SK-N-SH (cell line): ENCODE results near the gene AGBL3. TPM values are rescaled to one million over a fixed set of nuclear protein-coding genes. Genes with fewer than 3 reads are reported as not detected.

Source experiments
- CTCF ChIA-PET: fragments of 300-600, 350-600 bp; formaldehyde crosslinking; extraction: SDS; loops from one replicate; lab custom pipeline; 2021; lab: Yijun Ruan, JAX
- POLR2A ChIA-PET: fragments of 350-600 bp; sonication (Branson Sonifier 250); formaldehyde crosslinking; extraction: SDS; loops from one replicate; lab custom pipeline; 2020; ENCODE audit warnings: antibody characterized with exemption, inconsistent platforms; lab: Yijun Ruan, JAX
- DNase-seq: peaks from one replicate; pipeline ENCODE4 v3.0.0; 2012
- H2AFZ ChIP-seq: fragments of 200-600 bp; sonication (generic); 2 replicates; pipeline ENCODE4 v1.8.1; 2016; ENCODE audit warnings: antibody characterized with exemption, mild to moderate bottlenecking, low read depth
- H3F3A ChIP-seq: fragments of 200-600 bp; sonication (generic); replicated peaks from 2 replicates; pipeline ENCODE3; 2016; ENCODE audit warnings: antibody characterized with exemption, mild to moderate bottlenecking; ENCODE audit not compliant: insufficient read depth
- H3K27ac ChIP-seq, 2 experiments: fragments of 200-500 bp in 1 of 2; fragments of 200-600 bp in 1 of 2; sonication (Bioruptor generic) in 1 of 2; sonication (generic), shearing (Covaris generic) in 1 of 2; 2 replicates each; pipeline versions ENCODE4 v1.5.1 to v1.6.1; 2014 to 2016; ENCODE audit warnings: low read depth in 2 of 2, inconsistent platforms in 1 of 2, low read length in 1 of 2, mild to moderate bottlenecking in 1 of 2, mixed read lengths in 1 of 2
- H3K27me3 ChIP-seq: fragments of 200-600 bp; sonication (generic), shearing (Covaris generic); 2 replicates; pipeline ENCODE4 v1.6.1; 2016; ENCODE audit warnings: mixed run types; ENCODE audit not compliant: insufficient read depth
- H3K36me3 ChIP-seq, 2 experiments: fragments of 200-500 bp in 1 of 2; fragments of 200-600 bp in 1 of 2; sonication (Bioruptor generic) in 1 of 2; sonication (generic) in 1 of 2; replicated peaks in 1 of 2; 2 replicates each; pipeline versions ENCODE3 to v1.5.1; 2014 to 2016; ENCODE audit warnings: low read length in 1 of 2, mild to moderate bottlenecking in 1 of 2; ENCODE audit not compliant: insufficient read depth in 2 of 2, control insufficient read depth in 1 of 2
- H3K4me1 ChIP-seq, 2 experiments: fragments of 200-500 bp in 1 of 2; fragments of 200-600 bp in 1 of 2; sonication (Bioruptor generic) in 1 of 2; sonication (generic), shearing (Covaris generic) in 1 of 2; 2 replicates each; pipeline versions ENCODE4 v1.5.1 to v1.6.1; 2014 to 2016; ENCODE audit warnings: low read depth in 1 of 2, low read length in 1 of 2, mixed run types in 1 of 2; ENCODE audit not compliant: insufficient read depth in 2 of 2, control insufficient read depth in 1 of 2
- H3K4me2 ChIP-seq: fragments of 200-600 bp; sonication (generic), shearing (Covaris generic); 2 replicates; pipeline ENCODE4 v1.6.1; 2017; ENCODE audit warnings: mixed run types
- H3K4me3 ChIP-seq, 2 experiments: fragments of 200-500 bp in 1 of 2; fragments of 200-600 bp in 1 of 2; sonication (Bioruptor generic) in 1 of 2; sonication (generic), shearing (Covaris generic) in 1 of 2; 2 replicates each; pipeline versions ENCODE4 v1.5.1 to v1.8.1; 2014 to 2016; ENCODE audit warnings: low read depth in 2 of 2, inconsistent platforms in 1 of 2, low read length in 1 of 2, mild to moderate bottlenecking in 1 of 2, mixed read lengths in 1 of 2, moderate library complexity in 1 of 2
- H3K79me2 ChIP-seq: fragments of 200-600 bp; sonication (generic); 2 replicates; pipeline ENCODE4 v1.8.1; 2017; ENCODE audit warnings: mild to moderate bottlenecking; ENCODE audit not compliant: insufficient read depth
- H3K9ac ChIP-seq: fragments of 200-600 bp; sonication (generic); 2 replicates; pipeline ENCODE4 v1.6.1; 2017; ENCODE audit warnings: mixed run types
- H3K9me2 ChIP-seq: fragments of 200-600 bp; sonication (generic); 2 replicates; pipeline ENCODE4 v1.6.1; 2017; ENCODE audit warnings: mixed run types
- H3K9me3 ChIP-seq: fragments of 200-600 bp; sonication (generic); 2 replicates; pipeline ENCODE4 v1.6.1; 2017; ENCODE audit warnings: mixed run types, mild to moderate bottlenecking, moderate library complexity
- H4K20me1 ChIP-seq: fragments of 200-600 bp; sonication (generic); 2 replicates; pipeline ENCODE4 v1.6.1; 2017; ENCODE audit warnings: mild to moderate bottlenecking, mixed run types; ENCODE audit not compliant: insufficient read depth
- EZH2phosphoT487 ChIP-seq: fragments of 200-600 bp; sonication (generic); IDR thresholded peaks from 2 replicates; pipeline ENCODE4 v1.6.1; 2017; ENCODE audit warnings: low read depth, mixed run types, mild to moderate bottlenecking, antibody characterized with exemption, moderate library complexity, borderline replicate concordance
- FOSL2 ChIP-seq: IDR thresholded peaks from 2 replicates; pipeline ENCODE4 v1.4.0; 2012; ENCODE audit warnings: low read depth, mild to moderate bottlenecking, moderate library complexity, borderline replicate concordance
- FOXJ3 ChIP-seq: sonication (generic); formaldehyde crosslinking; IDR thresholded peaks from 2 replicates; pipeline ENCODE4 v1.5.1; 2020; ENCODE audit warnings: mild to moderate bottlenecking, missing genetic modification reagents
- FOXM1 ChIP-seq: IDR thresholded peaks from 2 replicates; pipeline ENCODE4 v1.4.0; 2012; ENCODE audit warnings: low read depth, mild to moderate bottlenecking
- JUND ChIP-seq: IDR thresholded peaks from 2 replicates; pipeline ENCODE4 v1.4.0; 2012
- NRF1 ChIP-seq: IDR thresholded peaks from 2 replicates; pipeline ENCODE4 v1.6.1; 2012; ENCODE audit warnings: low read depth, mild to moderate bottlenecking, low read length
- RAD21 ChIP-seq: IDR thresholded peaks from 2 replicates; pipeline ENCODE4 v1.6.1; 2012; ENCODE audit warnings: mild to moderate bottlenecking, low read length
- RCOR1 ChIP-seq: fragments of 150-350 bp; IDR thresholded peaks from 2 replicates; pipeline ENCODE4 v1.6.1; 2017; ENCODE audit warnings: antibody characterized with exemption, low read length
- RFX5 ChIP-seq: IDR thresholded peaks from 2 replicates; pipeline ENCODE4 v1.6.1; 2012; ENCODE audit warnings: mild to moderate bottlenecking, improper control_type of control experiment, low read length
- SIN3A ChIP-seq: IDR thresholded peaks from 2 replicates; pipeline ENCODE4 v1.6.1; 2012; ENCODE audit warnings: low read depth, mild to moderate bottlenecking, low read length, moderate library complexity, borderline replicate concordance
- TEAD4 ChIP-seq: IDR thresholded peaks from 2 replicates; pipeline ENCODE4 v1.4.0; 2012; ENCODE audit warnings: mild to moderate bottlenecking, borderline replicate concordance; ENCODE audit not compliant: insufficient read depth
- YY1 ChIP-seq: IDR thresholded peaks from 2 replicates; pipeline ENCODE4 v1.4.0; 2012; ENCODE audit warnings: low read depth, mild to moderate bottlenecking
- WGBS: methylation state at CpG from one replicate; pipeline ENCODE4 v1.1.6; 2017; ENCODE audit warnings: low lambda C conversion rate; 5-methylcytosine and 5-hydroxymethylcytosine counted together
- polyA plus RNA-seq, 3 experiments: library from polyadenylated mRNA; depleted of rRNA; stranded (reverse); fragments of >200 nt; gene quantifications; 2 replicates each; pipeline ENCODE4 v1.2.3, GENCODE V29; 2012
- TF ChIP-seq, protein P1 (sequence below): IDR thresholded peaks from 2 replicates; pipeline ENCODE4; 2012
- TF ChIP-seq, protein P2 (sequence below): fragments of 200-600 bp; sonication (generic); IDR thresholded peaks from 2 replicates; pipeline ENCODE4 v1.6.1; 2017; ENCODE audit warnings: antibody characterized with exemption, mild to moderate bottlenecking, moderate library complexity
- TF ChIP-seq, protein P3 (sequence below): IDR thresholded peaks from 2 replicates; pipeline ENCODE4 v1.4.0; 2012; ENCODE audit warnings: low read depth, borderline replicate concordance
- TF ChIP-seq, protein P4 (sequence below): fragments of 150-350 bp; IDR thresholded peaks from 2 replicates; pipeline ENCODE4 v1.6.1; 2016; ENCODE audit warnings: mild to moderate bottlenecking, low read depth, low read length
- TF ChIP-seq, protein P5 (sequence below): IDR thresholded peaks from 2 replicates; pipeline ENCODE4 v1.4.0; 2012; ENCODE audit warnings: low read depth

AGBL3 gene
- polyA plus RNA-seq, 1 of the 3 experiments (the other 2 are of a cell fraction), result 0.35 TPM

DNA sequence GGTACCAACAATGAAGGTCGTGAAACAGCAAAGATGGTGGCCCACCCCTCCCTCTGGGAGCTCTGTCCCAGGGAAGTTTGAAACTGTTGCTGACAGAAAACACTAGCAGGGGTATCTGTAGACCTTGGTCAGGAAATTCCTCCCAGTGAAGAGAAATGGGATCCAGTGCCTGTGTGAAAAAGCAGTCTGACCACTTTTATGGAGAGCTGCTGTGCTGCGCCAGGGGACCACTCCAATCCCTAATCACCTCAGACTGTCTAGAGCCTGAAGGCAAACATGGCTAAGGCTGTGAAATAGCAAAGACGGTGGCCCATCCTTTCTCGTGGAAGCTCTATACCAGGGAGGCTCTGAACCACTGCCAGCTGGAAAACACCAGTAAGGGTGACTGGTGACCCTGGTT lies 123.3 kb downstream of the AGBL3 start:
- ChIA-PET POLR2A (no interaction called here), CTCF (no interaction called here)
- Histone ChIP-seq H3F3A (no peaks in the 10 kb centered on the region), H2AFZ (no peak overlapping the region), H3K4me3 (no peak overlapping the region), H3K79me2 (no peaks in the 10 kb centered on the region), H3K27me3 (no peaks in the 10 kb centered on the region), H3K9me2 (no peaks in the 10 kb centered on the region), H3K9me3 (no peaks in the 10 kb centered on the region), H3K9ac (no peak overlapping the region), H3K36me3 (no peaks in the 10 kb centered on the region), H4K20me1 (no peaks in the 10 kb centered on the region), H3K27ac (no peak overlapping the region), H3K4me1 (no peaks in the 10 kb centered on the region), H3K4me2 (no peak overlapping the region)
- no peak for DNase-seq
- TF ChIP-seq JUND, result no peak
- TF ChIP-seq RFX5, result no peak
- TF ChIP-seq RAD21, result no peak
- TF ChIP-seq FOXJ3 (CRISPR knock-in tag), result no peak
- TF ChIP-seq, protein P1, sequence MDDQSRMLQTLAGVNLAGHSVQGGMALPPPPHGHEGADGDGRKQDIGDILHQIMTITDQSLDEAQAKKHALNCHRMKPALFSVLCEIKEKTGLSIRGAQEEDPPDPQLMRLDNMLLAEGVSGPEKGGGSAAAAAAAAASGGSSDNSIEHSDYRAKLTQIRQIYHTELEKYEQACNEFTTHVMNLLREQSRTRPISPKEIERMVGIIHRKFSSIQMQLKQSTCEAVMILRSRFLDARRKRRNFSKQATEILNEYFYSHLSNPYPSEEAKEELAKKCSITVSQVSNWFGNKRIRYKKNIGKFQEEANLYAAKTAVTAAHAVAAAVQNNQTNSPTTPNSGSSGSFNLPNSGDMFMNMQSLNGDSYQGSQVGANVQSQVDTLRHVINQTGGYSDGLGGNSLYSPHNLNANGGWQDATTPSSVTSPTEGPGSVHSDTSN, result no peak
- no peak for TF ChIP-seq NRF1
- WGBS, result 29% methylated on average over 4 of the region's 4 CpGs

DNA sequence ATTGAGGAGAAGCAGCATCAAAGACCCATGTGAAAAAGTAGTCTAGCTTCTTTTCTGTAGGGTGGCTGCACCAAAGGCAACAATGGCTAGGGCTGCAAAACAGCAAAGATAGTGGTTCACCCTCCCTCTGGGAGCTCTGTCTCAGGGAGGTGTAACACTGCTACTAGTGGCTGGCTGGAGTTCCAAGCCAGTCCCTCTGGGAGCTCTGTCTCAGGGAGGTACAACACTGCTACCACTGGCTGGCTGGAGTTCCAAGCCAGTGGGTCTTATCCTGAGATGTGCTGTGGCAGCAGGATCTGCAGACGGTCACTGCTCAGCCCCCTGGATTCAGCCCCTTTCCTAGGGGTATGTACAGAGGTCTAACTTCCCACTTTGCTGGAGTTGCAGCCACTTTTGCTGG lies 123.7 kb downstream of the AGBL3 start:
- 10% methylated on average over 1 of the region's 1 CpG for WGBS
- Histone ChIP-seq H3K4me3 (no peak overlapping the region), H2AFZ (no peak overlapping the region), H3F3A (no peaks in the 10 kb centered on the region), H3K9me3 (no peaks in the 10 kb centered on the region), H3K9ac (no peak overlapping the region), H3K4me2 (no peak overlapping the region), H3K36me3 (no peaks in the 10 kb centered on the region), H3K79me2 (no peaks in the 10 kb centered on the region), H3K9me2 (no peaks in the 10 kb centered on the region), H3K27me3 (no peaks in the 10 kb centered on the region), H3K27ac (no peak overlapping the region), H4K20me1 (no peaks in the 10 kb centered on the region), H3K4me1 (no peaks in the 10 kb centered on the region)
- CTCF ChIA-PET, result no interaction called here
- no peak for DNase-seq
- POLR2A ChIA-PET, result no interaction called here
- TF ChIP-seq JUND, result no peak
- no peak for TF ChIP-seq TEAD4
- TF ChIP-seq, protein P1, result no peak
- no peak for TF ChIP-seq RFX5
- TF ChIP-seq RAD21, result no peak
- TF ChIP-seq, protein P2, sequence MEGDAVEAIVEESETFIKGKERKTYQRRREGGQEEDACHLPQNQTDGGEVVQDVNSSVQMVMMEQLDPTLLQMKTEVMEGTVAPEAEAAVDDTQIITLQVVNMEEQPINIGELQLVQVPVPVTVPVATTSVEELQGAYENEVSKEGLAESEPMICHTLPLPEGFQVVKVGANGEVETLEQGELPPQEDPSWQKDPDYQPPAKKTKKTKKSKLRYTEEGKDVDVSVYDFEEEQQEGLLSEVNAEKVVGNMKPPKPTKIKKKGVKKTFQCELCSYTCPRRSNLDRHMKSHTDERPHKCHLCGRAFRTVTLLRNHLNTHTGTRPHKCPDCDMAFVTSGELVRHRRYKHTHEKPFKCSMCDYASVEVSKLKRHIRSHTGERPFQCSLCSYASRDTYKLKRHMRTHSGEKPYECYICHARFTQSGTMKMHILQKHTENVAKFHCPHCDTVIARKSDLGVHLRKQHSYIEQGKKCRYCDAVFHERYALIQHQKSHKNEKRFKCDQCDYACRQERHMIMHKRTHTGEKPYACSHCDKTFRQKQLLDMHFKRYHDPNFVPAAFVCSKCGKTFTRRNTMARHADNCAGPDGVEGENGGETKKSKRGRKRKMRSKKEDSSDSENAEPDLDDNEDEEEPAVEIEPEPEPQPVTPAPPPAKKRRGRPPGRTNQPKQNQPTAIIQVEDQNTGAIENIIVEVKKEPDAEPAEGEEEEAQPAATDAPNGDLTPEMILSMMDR, result no peak
- TF ChIP-seq FOXM1, result no peak
- TF ChIP-seq YY1, result no peak
- no peak for TF ChIP-seq EZH2phosphoT487
- TF ChIP-seq, protein P3, sequence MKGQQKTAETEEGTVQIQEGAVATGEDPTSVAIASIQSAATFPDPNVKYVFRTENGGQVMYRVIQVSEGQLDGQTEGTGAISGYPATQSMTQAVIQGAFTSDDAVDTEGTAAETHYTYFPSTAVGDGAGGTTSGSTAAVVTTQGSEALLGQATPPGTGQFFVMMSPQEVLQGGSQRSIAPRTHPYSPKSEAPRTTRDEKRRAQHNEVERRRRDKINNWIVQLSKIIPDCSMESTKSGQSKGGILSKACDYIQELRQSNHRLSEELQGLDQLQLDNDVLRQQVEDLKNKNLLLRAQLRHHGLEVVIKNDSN, result no peak
- no peak for TF ChIP-seq NRF1
- TF ChIP-seq RCOR1, result no peak
- no peak for TF ChIP-seq SIN3A
- TF ChIP-seq, protein P4, sequence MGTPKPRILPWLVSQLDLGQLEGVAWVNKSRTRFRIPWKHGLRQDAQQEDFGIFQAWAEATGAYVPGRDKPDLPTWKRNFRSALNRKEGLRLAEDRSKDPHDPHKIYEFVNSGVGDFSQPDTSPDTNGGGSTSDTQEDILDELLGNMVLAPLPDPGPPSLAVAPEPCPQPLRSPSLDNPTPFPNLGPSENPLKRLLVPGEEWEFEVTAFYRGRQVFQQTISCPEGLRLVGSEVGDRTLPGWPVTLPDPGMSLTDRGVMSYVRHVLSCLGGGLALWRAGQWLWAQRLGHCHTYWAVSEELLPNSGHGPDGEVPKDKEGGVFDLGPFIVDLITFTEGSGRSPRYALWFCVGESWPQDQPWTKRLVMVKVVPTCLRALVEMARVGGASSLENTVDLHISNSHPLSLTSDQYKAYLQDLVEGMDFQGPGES, result no peak
- TF ChIP-seq, protein P5, sequence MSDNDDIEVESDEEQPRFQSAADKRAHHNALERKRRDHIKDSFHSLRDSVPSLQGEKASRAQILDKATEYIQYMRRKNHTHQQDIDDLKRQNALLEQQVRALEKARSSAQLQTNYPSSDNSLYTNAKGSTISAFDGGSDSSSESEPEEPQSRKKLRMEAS, result no peak
- TF ChIP-seq FOXJ3 (CRISPR knock-in tag), result no peak
- no peak for TF ChIP-seq FOSL2
